Sigmoid colon (tissue), 4 donors: ENCODE data around the gene CCDC158.

ENCODE experiments used
- EP300 ChIP-seq, 4 donors: sonication (generic); formaldehyde crosslinking; IDR thresholded peaks; one replicate each; pipeline ENCODE4 v1.6.1; 2017; ENCODE audit warnings: antibody characterized with exemption in 4 of 4
- POLR2A ChIP-seq, 2 donors: fragments of 450-650 bp; IDR thresholded peaks; one replicate each; pipeline ENCODE4 v1.6.1; 2016; ENCODE audit warnings: antibody characterized with exemption in 2 of 2, mild to moderate bottlenecking in 2 of 2, moderate library complexity in 2 of 2
- TF ChIP-seq, protein P1 (sequence below), 4 experiments: fragments of 450-650 bp in 3 of 4; fragments of 200-600 bp in 1 of 4; IDR thresholded peaks; one replicate each; pipeline ENCODE4 v1.5.1; 2016 to 2019; ENCODE audit warnings: antibody characterized with exemption in 4 of 4, mild to moderate bottlenecking in 3 of 4, moderate library complexity in 2 of 4

DNA sequence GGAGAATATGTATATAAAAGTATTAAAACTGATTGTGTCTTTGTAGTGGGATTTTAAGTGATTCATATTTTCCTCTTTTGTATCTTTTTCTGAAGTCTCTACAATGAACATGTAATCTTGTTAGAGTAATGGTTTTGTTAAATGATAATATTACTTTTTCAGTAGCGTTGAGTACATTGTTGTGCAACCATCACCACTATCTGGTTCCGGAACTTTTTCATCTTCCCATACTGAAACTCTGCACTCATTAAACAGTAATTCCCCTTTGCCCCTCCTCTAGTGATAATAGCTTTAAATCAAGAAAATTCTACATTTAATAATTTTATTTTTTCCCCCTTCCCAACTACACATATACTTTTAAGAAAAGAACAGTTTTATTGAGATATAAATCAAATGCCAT is 37.4 kb upstream of the CCDC158 start:
- TF ChIP-seq, protein P1, sequence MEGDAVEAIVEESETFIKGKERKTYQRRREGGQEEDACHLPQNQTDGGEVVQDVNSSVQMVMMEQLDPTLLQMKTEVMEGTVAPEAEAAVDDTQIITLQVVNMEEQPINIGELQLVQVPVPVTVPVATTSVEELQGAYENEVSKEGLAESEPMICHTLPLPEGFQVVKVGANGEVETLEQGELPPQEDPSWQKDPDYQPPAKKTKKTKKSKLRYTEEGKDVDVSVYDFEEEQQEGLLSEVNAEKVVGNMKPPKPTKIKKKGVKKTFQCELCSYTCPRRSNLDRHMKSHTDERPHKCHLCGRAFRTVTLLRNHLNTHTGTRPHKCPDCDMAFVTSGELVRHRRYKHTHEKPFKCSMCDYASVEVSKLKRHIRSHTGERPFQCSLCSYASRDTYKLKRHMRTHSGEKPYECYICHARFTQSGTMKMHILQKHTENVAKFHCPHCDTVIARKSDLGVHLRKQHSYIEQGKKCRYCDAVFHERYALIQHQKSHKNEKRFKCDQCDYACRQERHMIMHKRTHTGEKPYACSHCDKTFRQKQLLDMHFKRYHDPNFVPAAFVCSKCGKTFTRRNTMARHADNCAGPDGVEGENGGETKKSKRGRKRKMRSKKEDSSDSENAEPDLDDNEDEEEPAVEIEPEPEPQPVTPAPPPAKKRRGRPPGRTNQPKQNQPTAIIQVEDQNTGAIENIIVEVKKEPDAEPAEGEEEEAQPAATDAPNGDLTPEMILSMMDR (IDR thresholded peaks at IDR 0.05): no peak
- TF ChIP-seq POLR2A (IDR thresholded peaks at IDR 0.05) (no peak), EP300 (IDR thresholded peaks at IDR 0.05) (no peak)
